A673 (cell line): ENCODE data around the gene TECTA.

Experiments
- EZH2 ChIP-seq: fragments of 200-600 bp; sonication (generic); IDR thresholded peaks from 2 replicates; pipeline ENCODE4 v1.6.1; 2017; ENCODE audit warnings: borderline replicate concordance, low read depth, mild to moderate bottlenecking, mixed read lengths, antibody characterized with exemption, low read length; ENCODE audit not compliant: poor library complexity, severe bottlenecking
- TF ChIP-seq, protein P1 (sequence below): fragments of 300-800, 200-600 bp; sonication (generic); conservative IDR thresholded peaks from 2 replicates; pipeline ENCODE4 v1.5.1; 2017; ENCODE audit warnings: low read depth, mild to moderate bottlenecking, antibody characterized with exemption, low read length, moderate library complexity, mixed read lengths

DNA sequence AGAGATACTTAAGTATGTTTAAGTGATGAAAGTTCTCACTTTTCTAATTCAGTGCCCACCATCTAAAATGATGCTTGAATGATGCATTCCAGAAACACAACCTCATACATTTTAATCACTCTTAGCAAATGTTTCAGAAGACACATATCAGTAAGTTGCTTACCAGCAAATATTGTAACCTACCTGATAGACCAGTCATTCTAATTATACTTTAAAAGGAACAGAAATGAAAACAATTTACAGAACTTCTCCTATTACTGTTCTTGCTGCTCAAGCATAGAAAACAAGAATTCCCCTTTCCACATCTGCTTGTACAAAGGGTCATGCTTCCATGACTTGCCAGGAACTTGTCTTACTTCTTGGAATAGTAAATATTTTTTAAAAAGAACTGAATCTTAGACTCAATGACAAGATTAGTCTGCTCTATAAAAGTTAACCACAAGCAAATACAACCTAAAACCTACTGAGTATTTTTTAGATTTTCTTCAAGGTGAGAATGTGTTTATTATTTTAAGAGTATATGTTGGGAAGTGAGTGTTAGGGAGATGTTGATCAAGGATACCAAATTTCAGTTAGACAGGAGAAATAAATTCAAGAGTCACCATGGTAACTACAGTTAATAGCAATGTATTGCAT is 109.5 kb downstream of the TECTA start:
- TF ChIP-seq, protein P1, sequence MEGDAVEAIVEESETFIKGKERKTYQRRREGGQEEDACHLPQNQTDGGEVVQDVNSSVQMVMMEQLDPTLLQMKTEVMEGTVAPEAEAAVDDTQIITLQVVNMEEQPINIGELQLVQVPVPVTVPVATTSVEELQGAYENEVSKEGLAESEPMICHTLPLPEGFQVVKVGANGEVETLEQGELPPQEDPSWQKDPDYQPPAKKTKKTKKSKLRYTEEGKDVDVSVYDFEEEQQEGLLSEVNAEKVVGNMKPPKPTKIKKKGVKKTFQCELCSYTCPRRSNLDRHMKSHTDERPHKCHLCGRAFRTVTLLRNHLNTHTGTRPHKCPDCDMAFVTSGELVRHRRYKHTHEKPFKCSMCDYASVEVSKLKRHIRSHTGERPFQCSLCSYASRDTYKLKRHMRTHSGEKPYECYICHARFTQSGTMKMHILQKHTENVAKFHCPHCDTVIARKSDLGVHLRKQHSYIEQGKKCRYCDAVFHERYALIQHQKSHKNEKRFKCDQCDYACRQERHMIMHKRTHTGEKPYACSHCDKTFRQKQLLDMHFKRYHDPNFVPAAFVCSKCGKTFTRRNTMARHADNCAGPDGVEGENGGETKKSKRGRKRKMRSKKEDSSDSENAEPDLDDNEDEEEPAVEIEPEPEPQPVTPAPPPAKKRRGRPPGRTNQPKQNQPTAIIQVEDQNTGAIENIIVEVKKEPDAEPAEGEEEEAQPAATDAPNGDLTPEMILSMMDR = no peak
- TF ChIP-seq EZH2 = no peak
